HG03064 (cell line): Measurements from ENCODE around the gene PLCB3.
"Not testable (repeated sequence)": the region's sequence is repeated elsewhere in the genome, so short reads cannot be mapped to it uniquely, and the experiment has no call there.

ENCODE experiments used
- ATAC-seq: cut with Tn5 transposase; IDR thresholded peaks from one replicate; pipeline ENCODE4 v1.9.1; 2021; ENCODE audit warnings: low read depth; ENCODE audit not compliant: unreplicated experiment

The PLCB3 gene

DNA sequence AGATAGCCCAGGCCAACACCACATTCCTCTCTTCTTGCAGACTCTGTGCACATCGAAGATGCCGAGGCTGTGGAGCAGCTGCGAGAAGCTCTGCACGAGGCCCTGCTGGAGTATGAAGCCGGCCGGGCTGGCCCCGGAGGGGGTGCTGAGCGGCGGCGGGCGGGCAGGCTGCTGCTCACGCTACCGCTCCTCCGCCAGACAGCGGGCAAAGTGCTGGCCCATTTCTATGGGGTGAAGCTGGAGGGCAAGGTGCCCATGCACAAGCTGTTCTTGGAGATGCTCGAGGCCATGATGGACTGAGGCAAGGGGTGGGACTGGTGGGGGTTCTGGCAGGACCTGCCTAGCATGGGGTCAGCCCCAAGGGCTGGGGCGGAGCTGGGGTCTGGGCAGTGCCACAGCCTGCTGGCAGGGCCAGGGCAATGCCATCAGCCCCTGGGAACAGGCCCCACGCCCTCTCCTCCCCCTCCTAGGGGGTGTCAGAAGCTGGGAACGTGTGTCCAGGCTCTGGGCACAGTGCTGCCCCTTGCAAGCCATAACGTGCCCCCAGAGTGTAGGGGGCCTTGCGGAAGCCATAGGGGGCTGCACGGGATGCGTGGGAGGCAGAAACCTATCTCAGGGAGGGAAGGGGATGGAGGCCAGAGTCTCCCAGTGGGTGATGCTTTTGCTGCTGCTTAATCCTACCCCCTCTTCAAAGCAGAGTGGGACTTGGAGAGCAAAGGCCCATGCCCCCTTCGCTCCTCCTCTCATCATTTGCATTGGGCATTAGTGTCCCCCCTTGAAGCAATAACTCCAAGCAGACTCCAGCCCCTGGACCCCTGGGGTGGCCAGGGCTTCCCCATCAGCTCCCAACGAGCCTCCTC lies 64.6 kb downstream of the PLCB3 start:
- ATAC-seq, result not testable (repeated sequence)

DNA sequence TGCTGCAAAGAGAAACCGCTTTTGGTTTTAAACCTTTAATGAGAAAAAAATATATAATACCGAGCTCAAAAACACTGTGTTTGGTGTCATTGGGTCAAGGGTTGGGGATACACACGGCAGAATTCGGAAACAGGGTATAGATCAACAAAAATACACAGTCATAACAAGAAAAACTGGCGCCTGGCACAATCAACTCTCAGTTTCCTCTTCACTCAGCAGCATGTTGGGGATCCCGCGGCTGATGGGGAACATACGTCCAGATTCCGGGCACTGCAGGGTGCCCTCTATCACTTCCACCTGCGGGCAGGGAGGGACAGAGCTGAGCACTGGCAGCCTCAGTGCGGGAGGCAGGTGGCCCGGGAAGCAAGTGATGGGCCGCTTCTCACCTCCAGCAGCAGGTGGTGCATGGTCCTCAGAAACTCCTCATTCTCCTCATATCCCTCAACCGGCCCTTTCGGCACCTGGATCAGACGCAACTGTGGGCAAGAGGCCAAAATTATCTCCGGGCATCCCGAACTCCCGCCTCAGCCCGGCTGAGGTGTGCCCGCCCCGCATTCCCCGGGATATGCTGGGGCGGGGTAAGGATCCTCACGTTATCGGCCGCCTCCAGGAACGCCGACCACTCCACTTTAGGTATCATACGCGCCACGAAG lies 65.5 kb downstream of the PLCB3 start:
- ATAC-seq, result no peak

DNA sequence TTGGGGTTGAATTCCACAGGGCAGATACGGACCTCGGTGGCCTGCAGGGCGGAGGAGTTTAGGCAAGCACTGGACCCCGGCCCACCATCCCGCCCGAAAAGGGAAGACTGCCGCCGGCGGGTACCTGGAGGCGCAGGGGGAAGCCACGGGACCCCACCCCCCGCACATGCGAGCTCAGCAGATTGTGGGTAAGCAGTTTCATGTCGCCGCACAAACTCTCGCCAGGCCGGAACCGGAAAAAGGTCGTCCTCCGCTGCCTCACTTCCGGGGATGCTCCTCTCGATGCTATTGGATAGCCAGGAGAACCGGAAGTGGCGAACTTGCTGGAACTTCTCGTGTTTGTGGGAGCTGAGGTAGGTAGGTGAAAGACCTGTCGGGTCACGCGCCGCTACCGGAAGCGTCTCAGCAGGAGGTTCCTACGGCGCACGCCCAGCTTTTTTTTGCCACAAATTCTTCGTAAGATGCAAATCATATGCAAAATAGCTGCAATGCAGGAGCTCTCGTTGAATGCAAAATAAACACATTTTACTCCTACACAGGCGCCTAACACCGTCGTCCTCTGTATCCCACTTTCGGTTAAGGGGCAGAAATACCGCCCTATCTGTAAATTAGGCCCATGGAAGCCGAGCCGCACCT lies 66.1 kb downstream of the PLCB3 start, which contains the start of gene TRMT112:
Gene TRMT112 (minus strand): TSS at position 235 of the 636 bp plus-strand sequence. CDS start 33 bp downstream, at position 202.
- ATAC-seq, result peak; percentile 41

DNA sequence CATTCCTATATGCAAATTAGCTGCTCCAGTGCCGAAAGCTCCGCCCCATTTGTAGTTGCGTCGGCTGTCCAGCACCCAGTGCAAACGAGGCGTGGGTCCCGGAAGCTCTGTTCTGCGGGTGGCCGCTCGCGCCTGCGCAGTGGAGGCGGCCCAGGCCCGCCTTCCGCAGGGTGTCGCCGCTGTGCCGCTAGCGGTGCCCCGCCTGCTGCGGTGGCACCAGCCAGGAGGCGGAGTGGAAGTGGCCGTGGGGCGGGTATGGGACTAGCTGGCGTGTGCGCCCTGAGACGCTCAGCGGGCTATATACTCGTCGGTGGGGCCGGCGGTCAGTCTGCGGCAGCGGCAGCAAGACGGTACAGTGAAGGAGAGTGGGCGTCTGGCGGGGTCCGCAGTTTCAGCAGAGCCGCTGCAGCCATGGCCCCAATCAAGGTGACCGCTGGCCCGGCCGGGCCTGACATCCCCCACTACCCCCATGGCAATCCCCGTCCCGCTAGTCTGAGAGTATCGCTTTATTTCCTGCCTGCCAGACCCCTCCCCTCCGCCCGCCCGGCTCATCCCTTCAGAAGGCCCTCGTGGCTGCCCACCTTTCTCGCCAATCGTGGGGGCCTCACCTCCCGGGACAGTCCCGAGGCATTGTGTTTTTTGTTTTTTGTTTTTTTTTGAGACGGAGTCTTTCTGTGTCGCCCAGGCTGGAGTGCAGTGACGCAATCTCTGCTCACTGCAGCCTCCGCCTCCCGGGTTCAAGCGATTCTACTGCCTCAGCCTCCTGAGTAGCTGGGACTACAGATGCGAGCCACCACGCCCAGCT lies 66.8 kb downstream of the PLCB3 start, which contains the start of gene PRDX5:
Gene PRDX5 (plus strand): TSS at position 161 of the 805 bp plus-strand sequence. CDS start 95 bp downstream, at position 256.
- peak; percentile 56 for ATAC-seq
